T-helper 1 cell treated with Interleukin-12 subunit alpha and Interleukin-12 subunit beta and Interleukin-4 antibody, amounts not matched to agents 30 μg/mL and 1 μg/mL, for 36 hours (primary cell): ENCODE data around the gene ZBP1.

Experiments used
- H3K27ac Mint-ChIP-seq: one replicate; pipeline ENCODE4 v1.8.0; 2021; ENCODE audit warnings: mild to moderate bottlenecking, mixed read lengths
- H3K27me3 Mint-ChIP-seq: one replicate; pipeline ENCODE4 v1.8.0; 2021; ENCODE audit warnings: low read depth, mixed read lengths
- H3K36me3 Mint-ChIP-seq: one replicate; pipeline ENCODE4 v1.8.0; 2021; ENCODE audit warnings: low read depth, mixed read lengths
- H3K4me1 Mint-ChIP-seq: one replicate; pipeline ENCODE4 v1.8.0; 2021; ENCODE audit warnings: low read depth, mixed read lengths
- H3K4me3 Mint-ChIP-seq: one replicate; pipeline ENCODE4 v1.8.0; 2021; ENCODE audit warnings: mild to moderate bottlenecking, moderate library complexity, mixed read lengths
- H3K9me3 Mint-ChIP-seq: one replicate; pipeline ENCODE4 v1.8.0; 2021; ENCODE audit warnings: mixed read lengths

The ZBP1 gene

GRCh38 chr20:57586943-57587277 is 33.3 kb downstream of the ZBP1 start:
- peaks cover 4% of the 10 kb centered on the region for H3K27me3 Mint-ChIP-seq
- no peak overlapping the region for H3K27ac Mint-ChIP-seq
- no peaks in the 10 kb centered on the region for H3K36me3 Mint-ChIP-seq
- no peak overlapping the region for H3K4me3 Mint-ChIP-seq
- no peaks in the 10 kb centered on the region for H3K9me3 Mint-ChIP-seq
- no peaks in the 10 kb centered on the region for H3K4me1 Mint-ChIP-seq

- Mint-ChIP-seq H3K4me1 (no peaks in the 10 kb centered on the region), H3K36me3 (no peaks in the 10 kb centered on the region), H3K9me3 (no peaks in the 10 kb centered on the region), H3K4me3 (no peak overlapping the region), H3K27me3 (peaks cover 4% of the 10 kb centered on the region), H3K27ac (no peak overlapping the region)
These were observed 33.8 kb downstream of the ZBP1 start for GRCh38 chr20:57586370-57586793.

DNA sequence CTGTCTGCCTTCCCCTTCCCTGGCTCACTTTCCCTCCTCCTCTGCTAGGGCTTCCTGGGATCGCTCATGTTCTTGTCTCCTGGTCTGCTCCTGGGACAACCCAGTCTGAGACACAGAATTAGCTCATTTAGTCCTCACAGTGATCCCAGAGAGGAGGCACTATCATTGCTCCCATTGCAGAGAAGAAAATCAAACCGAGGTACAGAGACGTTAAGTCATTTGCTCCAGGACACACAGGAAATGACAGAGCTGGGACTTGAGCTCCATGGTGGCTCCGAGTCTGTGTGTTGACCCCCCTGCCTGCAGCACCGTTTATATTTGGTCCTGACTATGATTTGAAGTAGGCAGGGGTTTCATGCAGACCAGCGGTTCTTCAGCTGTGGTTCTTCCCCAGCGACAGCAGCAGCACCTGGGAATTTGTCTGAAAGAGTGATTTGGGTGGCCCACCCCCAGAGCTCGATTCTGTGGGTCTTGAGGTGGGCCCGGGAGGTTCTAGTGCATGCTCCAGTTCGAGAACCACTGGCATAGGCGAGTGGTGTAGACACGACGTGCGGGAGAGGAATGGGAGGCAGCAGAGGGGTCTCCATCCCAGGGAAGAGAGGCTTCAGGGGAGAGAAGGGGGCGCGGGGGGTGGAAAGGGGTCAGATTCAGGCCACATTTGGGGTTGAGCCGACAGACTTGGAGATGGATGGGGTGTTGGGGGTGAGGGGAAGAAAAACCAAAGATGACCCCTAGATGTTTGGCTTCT is 34.6 kb downstream of the ZBP1 start:
- Mint-ChIP-seq H3K4me3 (no peak overlapping the region), H3K36me3 (no peaks in the 10 kb centered on the region), H3K9me3 (no peaks in the 10 kb centered on the region), H3K27ac (no peak overlapping the region), H3K27me3 (peaks cover 9% of the 10 kb centered on the region), H3K4me1 (no peaks in the 10 kb centered on the region)

GRCh38 chr20:57584768-57585461 is 35.3 kb downstream of the ZBP1 start:
- H3K27ac Mint-ChIP-seq = no peak overlapping the region
- H3K4me1 Mint-ChIP-seq = no peaks in the 10 kb centered on the region
- H3K36me3 Mint-ChIP-seq = no peaks in the 10 kb centered on the region
- H3K4me3 Mint-ChIP-seq = no peak overlapping the region
- no peaks in the 10 kb centered on the region for H3K9me3 Mint-ChIP-seq
- peaks cover 16% of the 10 kb centered on the region for H3K27me3 Mint-ChIP-seq

DNA sequence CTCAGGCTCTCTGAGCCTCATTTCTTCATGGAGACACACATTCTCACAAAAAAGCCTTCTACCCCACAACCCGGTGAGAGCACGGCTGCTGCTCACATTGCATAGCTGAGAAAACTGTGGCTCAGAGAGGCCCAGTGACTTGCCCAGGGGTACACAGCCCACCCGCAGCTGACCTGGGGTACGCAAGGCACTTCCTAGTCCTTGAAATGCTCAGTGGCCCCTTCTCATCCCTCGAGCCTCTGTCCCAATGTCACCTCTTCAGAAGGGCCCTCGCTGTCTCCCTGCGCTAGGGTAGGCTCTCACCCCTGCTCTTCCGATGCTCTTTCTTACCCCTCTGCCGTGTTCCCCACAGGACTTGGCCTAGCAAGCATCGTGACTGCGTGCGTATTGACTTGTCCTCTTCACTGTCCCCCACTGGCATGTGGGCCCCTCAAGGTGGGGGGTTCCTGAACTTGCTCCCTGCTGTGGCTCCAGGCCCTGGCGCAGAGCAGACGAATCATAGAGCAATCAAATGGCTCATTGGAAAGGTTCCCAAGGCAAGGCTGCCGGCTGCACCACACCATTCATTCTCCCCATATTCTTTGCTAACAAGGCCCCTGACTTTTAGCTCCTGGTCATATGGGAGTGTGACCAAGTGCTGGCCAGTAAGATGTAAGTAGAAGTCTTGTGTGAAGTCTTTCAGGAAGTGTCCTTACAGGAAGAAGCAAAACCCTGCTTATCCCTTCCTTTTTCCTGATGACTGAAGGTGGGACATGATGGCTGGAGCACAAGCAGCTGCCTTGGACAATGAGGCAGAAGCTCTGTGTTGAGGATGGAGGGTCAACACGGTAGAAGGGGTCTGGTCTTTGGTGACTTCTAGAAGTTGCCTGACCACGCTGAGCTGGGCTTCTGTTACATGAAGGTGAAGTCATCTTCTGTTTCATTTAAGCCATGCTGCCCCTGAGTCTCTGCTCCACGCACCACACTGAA is 36.7 kb downstream of the ZBP1 start:
- Mint-ChIP-seq H3K4me1 (no peaks in the 10 kb centered on the region), H3K9me3 (no peaks in the 10 kb centered on the region), H3K27ac (no peak overlapping the region), H3K4me3 (no peak overlapping the region), H3K27me3 (peaks cover 21% of the 10 kb centered on the region), H3K36me3 (no peaks in the 10 kb centered on the region)

- Mint-ChIP-seq H3K36me3 (no peaks in the 10 kb centered on the region), H3K4me1 (no peaks in the 10 kb centered on the region), H3K27ac (no peak overlapping the region), H3K27me3 (peaks cover 21% of the 10 kb centered on the region), H3K9me3 (no peaks in the 10 kb centered on the region), H3K4me3 (no peak overlapping the region)
These were observed 37.6 kb downstream of the ZBP1 start for GRCh38 chr20:57582432-57583288.

DNA sequence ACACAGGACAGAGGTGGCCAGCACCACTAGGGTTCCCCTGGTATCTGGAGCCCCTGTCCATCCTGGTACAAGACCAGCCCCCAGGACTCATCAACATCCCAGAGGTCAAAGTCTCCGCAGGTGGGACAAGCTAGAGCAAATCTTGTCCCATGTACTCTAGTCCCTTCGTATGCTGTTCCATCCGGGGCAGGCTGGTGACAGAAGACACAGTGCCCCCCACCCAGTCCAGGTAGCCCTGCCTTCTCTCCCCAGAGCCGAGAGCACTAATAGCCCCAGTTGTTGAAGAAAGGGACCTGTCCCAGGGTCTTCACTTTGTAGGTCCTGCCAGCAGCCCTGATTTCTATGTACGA is 38.2 kb downstream of the ZBP1 start:
- H3K27ac Mint-ChIP-seq = no peak overlapping the region
- H3K27me3 Mint-ChIP-seq = peaks cover 21% of the 10 kb centered on the region

DNA sequence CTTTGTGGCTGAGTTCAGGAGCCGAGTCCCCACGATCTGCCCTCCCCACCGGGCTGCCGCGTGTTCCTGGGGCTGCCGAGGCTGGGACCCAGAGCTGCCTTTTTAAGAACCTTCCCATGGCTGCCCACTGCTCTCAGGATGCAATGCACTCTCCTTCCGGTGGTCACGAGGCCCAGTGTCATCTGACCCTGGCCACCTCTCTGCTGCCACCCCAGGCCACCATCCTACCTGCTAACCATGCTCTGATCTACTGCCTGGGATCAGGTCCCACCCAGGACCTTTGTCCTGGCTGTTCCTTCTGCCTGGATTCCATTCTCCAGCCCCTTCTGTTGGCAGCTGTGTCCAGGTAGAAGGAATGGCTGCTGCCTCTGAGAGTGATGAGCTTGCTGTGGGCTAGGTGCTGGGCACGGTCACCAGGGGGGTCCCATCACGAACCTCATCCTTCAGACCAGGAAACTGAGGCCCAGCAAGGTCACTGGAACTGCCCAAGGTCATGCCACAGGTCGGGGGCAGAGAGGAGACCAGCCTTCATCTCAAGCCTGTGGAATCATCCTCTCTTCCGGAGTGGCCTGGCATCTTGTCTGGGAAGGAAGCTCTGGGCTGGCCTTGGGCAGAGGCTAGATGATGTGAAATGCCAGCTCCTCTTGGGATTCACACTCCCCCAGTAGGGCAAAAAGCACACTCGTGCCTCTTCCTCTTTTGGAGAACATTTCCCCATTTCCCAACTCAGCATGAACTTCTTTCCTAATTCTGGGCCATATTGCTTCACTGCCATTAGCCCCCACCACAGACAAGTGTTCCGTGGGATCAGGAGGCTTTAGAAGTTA is 38.8 kb downstream of the ZBP1 start:
- H3K27ac Mint-ChIP-seq = no peak overlapping the region
- H3K36me3 Mint-ChIP-seq = no peaks in the 10 kb centered on the region
- H3K27me3 Mint-ChIP-seq = peaks cover 21% of the 10 kb centered on the region
- H3K4me1 Mint-ChIP-seq = no peaks in the 10 kb centered on the region
- H3K9me3 Mint-ChIP-seq = no peaks in the 10 kb centered on the region
- H3K4me3 Mint-ChIP-seq = no peak overlapping the region

More for the DNA sequence above, 38.2 kb downstream of the ZBP1 start:
- no peaks in the 10 kb centered on the region for H3K4me1 Mint-ChIP-seq
- no peak overlapping the region for H3K4me3 Mint-ChIP-seq
- no peaks in the 10 kb centered on the region for H3K9me3 Mint-ChIP-seq
- H3K36me3 Mint-ChIP-seq = no peaks in the 10 kb centered on the region

DNA sequence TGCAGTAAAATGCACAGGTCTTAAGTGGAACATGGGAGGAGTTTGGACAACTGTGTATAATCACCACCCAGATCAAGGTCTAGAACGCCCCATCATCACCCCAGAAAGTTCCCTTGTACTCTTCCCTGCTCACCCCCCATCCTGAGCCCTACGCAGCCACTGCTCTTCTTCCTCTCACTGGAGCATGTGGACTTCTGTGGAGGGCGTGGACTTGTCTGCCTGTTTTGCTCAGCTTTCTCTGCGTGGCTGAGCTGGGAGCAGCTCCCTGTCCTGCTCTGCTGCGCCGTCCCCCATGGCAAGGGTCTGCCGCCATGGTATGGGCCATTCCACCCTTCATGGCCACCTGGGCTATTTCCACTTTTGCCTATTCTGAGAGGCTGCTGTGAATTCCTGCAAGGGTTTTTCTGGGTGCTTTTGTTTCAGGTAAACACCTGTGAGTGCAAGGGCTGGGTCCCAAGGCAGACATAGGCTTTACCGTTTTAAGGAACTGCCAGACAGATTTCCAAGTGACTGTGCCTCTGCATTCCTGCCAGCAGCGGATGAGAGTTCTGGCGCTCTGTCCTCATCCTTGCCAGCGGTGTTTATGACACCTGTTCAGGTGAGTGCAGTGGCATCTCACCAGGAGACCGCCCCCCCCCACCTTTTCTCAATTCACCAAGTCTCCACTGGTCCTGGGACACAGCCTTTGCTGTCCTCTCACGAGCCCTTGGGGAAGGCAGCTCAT is 39.6 kb downstream of the ZBP1 start:
- Mint-ChIP-seq H3K4me1 (no peaks in the 10 kb centered on the region), H3K9me3 (no peaks in the 10 kb centered on the region), H3K27ac (no peak overlapping the region), H3K27me3 (peaks cover 21% of the 10 kb centered on the region), H3K36me3 (no peaks in the 10 kb centered on the region), H3K4me3 (no peak overlapping the region)

DNA sequence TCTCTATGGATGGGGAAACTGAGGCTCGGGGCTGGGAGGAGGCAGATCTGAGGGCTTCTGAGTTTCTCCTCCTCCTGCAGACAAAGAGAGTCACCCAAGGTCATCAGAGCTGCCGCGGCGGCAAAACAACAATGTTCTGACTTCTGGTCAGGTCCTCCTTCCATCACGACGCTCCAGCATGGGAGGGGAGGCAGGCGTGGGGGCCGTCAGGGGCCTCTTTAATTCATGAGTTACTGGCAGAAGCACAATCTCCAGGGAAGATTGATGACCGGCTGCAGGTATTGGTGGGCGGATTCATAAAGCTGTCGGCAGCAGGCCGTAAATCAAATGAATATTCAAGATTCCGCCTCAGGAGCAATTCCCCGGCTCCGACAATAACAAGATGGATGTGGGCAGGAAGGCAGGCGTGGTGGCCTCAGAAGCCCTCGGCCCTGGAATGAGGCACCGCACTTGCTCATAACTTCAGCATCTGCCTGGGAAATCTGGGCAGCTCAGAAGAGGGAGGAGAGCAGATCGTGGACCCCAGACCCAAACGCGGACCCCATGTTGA is 40.3 kb downstream of the ZBP1 start:
- Mint-ChIP-seq H3K4me1 (no peaks in the 10 kb centered on the region), H3K27me3 (peaks cover 17% of the 10 kb centered on the region), H3K27ac (no peak overlapping the region), H3K4me3 (no peak overlapping the region), H3K36me3 (no peaks in the 10 kb centered on the region), H3K9me3 (no peaks in the 10 kb centered on the region)

- Mint-ChIP-seq H3K9me3 (no peaks in the 10 kb centered on the region), H3K27me3 (peaks cover 17% of the 10 kb centered on the region), H3K4me3 (no peak overlapping the region), H3K36me3 (no peaks in the 10 kb centered on the region), H3K27ac (no peak overlapping the region), H3K4me1 (no peaks in the 10 kb centered on the region)
These were observed 40.8 kb downstream of the ZBP1 start for GRCh38 chr20:57579331-57579897.

GRCh38 chr20:57578476-57579165 is 41.6 kb downstream of the ZBP1 start:
- H3K4me3 Mint-ChIP-seq = no peak overlapping the region
- peaks cover 17% of the 10 kb centered on the region for H3K27me3 Mint-ChIP-seq
- no peak overlapping the region for H3K27ac Mint-ChIP-seq
- H3K4me1 Mint-ChIP-seq = no peaks in the 10 kb centered on the region
- H3K9me3 Mint-ChIP-seq = no peaks in the 10 kb centered on the region
- no peaks in the 10 kb centered on the region for H3K36me3 Mint-ChIP-seq
